GM21737 (cell line): Measurements from ENCODE around the gene ZNF524.
A peak's percentile ranks its signal among the peaks of the same experiment; 100 is the strongest.

ENCODE experiments used
- ATAC-seq: cut with Tn5 transposase; IDR thresholded peaks from one replicate; pipeline ENCODE4 v1.9.1; 2021; ENCODE audit warnings: mild to moderate bottlenecking, moderate library complexity; ENCODE audit not compliant: unreplicated experiment

Gene ZNF524

GRCh38 chr19:55601084-55601483 is 996 bp downstream of the ZNF524 start:
- ATAC-seq = no peak

DNA sequence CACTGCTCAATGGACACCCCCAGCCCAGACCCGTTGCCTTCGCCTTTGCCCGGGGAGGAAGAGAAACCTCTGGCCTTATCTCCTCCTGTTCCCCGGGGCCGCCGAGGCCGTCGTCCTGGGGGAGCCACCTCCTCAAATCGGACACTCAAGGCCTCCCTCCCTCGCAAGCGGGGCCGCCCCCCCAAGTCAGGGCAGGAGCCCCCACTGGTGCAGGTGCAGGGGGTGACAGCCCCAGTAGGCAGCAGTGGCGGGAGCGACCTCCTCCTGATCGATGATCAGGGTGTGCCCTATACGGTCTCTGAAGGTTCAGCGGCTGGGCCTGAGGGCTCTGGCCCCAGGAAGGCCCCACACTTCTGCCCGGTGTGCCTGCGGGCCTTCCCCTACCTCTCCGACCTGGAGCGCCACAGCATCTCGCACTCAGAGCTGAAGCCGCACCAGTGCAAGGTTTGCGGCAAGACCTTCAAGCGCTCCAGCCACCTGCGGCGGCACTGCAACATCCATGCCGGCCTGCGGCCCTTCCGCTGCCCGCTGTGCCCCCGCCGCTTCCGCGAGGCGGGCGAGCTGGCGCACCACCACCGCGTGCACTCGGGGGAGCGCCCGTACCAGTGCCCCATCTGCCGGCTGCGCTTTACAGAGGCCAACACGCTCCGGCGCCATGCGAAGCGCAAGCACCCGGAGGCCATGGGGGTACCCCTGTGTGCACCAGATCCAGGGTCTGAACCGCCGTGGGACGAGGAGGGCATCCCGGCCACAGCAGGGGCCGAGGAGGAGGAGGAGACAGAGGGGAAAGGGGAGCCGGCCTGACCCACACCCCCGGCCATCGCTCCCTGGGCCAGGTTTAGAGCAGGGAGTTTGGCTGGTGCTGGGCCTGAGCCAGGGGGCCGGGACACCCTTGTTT is 2.3 kb downstream of the ZNF524 start:
- ATAC-seq = no peak

DNA sequence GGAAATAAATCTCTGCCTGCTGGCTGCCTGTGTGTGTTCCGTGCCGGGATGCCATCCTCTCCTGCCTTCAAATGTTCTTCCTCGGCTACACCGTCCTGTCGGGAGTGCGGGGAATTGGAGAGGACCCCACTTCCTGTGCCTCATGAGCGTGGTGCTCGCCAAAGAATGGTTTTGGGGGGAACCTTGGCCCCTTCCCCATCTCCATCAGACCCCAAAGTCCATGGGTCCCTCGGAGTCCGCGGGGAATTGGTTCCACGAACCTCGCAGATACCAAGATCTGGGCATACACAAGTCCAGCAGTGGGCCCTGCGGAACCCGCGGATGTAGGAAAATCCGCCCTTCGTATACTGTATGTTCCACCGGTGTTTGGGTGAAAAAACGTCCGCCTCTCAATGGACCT is 3.0 kb downstream of the ZNF524 start:
- no peak for ATAC-seq

DNA sequence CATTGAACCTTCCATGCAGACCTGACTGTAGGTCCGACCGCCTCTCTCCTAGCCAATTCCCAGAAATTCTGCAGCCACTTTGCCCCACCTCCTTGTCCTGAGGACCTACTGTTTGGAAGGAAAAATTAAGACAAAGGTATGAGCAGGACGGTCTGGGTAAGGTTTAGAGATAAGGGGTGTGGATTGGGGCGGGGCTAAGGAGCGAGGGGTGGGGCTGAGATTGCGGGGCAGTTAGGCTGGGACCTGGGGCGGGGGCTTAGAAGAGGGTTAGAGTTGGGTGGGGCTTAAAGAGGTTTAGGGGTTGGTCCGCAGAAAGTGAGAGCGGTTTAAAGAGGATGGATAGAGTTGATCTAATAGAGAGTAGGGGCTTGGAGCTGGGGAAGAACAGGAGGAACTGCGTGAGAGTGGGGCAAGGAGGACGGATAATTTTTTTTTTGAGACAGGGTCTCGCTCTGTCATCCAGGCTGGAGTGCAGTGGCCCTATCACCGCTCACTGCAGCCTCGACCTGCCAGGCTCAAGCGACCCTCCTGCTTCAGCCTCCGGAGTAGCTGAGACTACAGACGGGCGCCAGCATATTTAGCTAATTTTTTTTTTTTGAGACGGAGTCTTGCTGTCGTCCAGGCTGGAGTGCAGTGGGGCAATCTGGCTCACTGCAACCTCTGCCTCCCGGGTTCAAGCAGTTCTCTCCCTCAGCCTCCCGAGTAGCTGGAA is 3.6 kb downstream of the ZNF524 start:
- no peak for ATAC-seq

DNA sequence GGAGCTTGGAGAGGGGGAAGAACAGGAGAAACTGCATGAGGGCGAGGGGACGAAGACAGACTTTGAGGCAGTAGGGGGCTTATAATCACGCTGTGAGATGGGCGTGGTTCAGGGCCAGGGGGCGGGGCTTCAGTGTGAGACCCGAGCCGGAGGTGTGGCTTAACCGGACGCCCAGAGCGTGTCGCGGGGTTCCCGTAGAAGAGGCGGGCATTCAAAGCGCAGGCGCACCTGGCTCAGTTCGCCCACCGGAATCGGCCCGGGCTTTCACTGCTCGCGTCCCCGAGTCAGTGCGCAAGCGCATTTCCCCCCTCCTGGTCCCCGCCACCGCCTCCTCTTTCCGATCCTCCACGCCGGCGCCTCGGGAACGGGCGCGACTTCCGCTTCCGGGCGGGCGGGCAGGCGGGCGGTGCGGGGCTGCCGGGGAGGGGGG is 5.1 kb downstream of the ZNF524 start:
- ATAC-seq = peak; percentile 48

DNA sequence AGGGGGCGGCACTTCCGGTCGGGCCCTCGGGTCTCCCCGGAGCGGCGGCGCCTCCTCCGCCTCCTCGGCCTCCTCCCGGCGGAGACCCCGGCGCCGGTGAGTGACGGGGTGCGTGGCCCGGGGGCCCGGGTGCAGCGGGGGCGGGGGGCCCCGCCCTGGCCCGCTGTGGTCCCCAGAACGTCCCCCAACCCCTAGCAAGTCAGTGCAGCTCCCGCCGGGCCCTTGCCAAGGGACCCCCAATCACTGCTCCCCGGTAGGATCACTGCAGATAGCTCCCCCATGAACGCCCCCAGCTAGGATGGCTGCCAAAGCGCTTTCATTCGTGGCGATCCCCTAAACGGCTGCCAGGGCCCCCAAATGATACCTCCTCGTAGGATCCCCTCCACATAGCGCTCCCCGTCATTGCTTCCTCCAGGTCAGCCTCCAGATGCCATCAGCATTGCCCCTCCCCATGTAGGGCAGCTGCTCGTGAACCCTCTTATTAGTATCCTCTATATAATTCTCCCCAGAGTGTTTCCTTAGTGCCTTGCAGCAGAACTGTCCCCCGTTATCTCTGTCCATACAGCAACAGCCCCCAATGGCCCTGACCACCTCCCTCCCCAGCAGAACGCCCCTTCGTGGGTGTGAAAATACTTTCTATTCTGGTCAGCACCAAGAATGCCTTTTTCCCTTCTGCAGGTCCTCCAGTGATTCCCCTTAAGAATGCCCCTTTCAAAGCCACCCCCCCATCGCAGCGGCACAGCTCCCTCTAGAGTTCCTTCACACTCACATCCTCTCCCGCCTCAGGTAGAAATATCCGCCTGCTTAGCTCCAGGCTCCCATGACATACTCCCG is 5.8 kb downstream of the ZNF524 start, which contains the start of gene ZNF865:
ZNF865 (plus strand) TSS at position 11 of the 834 bp plus-strand sequence. CDS start 7,972 bp downstream, outside the sequence.
- ATAC-seq = peak; percentile 37

DNA sequence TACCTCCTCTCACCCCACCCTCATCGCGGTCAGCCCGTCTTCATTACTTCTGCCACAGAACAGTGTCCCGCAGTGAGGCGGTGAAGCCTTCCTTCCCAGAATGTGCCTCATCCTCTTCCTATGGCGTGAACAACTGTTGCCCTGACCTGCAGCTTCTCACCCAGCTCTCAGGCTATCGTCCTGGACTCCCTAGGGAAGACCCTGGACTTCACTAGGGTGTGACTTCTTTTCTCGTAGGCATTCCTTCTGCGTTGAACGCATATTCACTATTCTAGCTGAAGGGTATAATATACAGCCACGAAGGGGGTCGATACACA is 6.3 kb downstream of the ZNF524 start:
- no peak for ATAC-seq

GRCh38 chr19:55606817-55607216 is 6.7 kb downstream of the ZNF524 start:
- no peak for ATAC-seq

- no peak for ATAC-seq
Observed at GRCh38 chr19:55609326-55609725, 9.2 kb downstream of the ZNF524 start.

DNA sequence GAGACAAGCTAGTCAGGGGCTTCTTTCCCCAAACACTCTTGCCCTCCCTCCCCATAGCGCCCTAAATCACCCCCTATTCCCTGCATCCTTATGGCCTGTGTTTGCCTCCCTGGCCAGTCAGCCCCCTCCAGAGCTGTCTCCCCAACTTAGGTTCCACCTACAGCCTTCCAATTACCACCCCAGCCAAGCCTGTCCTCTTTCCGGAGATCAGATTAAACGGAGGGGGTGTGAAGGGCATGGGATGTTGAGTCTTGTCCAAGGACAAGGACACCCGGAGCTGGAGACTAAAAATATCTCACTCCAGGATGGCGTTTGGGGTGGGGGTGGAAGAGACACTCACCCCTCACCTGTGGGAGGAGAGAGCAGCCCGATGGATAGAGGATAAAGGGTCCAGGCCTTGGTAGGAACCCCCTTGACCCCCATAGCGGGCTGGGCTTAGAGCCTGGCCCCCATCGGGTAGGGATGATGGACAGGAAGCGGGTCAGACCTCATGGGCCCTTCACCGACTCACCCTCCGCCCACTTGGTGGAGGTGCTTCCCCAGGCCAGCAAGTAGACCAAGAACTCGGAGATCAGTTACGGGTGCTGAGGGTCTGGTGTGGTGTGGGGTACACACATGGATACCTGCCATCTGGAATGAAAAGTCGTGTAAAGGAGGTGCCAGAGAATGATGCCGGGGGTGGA is 11.4 kb downstream of the ZNF524 start:
- no peak for ATAC-seq

- no peak for ATAC-seq
Observed at GRCh38 chr19:55611983-55612645, 12.0 kb downstream of the ZNF524 start.

DNA sequence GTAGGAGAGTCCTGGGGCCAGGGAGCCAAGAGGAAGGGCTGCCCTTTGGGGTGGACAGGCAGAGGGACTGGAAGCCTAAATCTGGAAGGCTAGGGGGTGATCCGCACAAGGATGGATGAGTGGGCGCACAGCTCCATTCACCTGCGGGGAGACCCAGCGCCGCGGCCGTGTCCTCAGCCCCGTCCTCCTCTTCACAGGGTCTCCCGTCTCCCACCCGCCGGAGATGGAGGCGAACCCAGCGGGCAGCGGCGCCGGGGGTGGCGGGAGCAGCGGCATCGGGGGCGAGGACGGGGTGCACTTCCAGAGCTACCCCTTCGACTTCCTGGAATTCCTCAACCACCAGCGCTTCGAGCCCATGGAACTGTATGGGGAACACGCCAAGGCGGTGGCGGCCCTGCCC is 13.3 kb downstream of the ZNF524 start:
- no peak for ATAC-seq

- ATAC-seq = no peak
Observed at GRCh38 chr19:55613930-55614710, 14.0 kb downstream of the ZNF524 start.

GRCh38 chr19:55614711-55615542 is 14.8 kb downstream of the ZNF524 start:
- no peak for ATAC-seq

- ATAC-seq = no peak
Observed at GRCh38 chr19:55615543-55616394, 15.7 kb downstream of the ZNF524 start.

DNA sequence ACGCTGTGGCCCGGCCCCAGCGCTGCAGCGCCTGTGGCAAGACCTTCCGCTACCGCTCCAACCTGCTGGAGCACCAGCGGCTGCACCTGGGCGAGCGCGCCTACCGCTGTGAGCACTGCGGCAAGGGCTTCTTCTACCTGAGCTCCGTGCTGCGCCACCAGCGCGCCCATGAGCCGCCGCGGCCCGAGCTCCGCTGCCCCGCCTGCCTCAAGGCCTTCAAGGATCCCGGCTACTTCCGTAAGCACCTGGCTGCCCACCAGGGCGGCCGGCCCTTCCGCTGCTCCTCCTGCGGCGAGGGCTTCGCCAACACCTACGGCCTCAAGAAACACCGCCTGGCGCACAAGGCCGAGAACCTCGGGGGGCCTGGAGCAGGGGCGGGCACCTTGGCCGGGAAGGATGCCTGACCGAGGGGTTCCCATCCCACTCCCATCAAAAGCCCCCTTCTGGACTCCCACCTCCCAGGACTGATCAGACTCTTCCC is 16.3 kb downstream of the ZNF524 start:
- no peak for ATAC-seq

- ATAC-seq = no peak
Observed at GRCh38 chr19:55617426-55617825, 17.3 kb downstream of the ZNF524 start.
